ENCODE measurements around the gene WNK2.

The WNK2 gene

DNA sequence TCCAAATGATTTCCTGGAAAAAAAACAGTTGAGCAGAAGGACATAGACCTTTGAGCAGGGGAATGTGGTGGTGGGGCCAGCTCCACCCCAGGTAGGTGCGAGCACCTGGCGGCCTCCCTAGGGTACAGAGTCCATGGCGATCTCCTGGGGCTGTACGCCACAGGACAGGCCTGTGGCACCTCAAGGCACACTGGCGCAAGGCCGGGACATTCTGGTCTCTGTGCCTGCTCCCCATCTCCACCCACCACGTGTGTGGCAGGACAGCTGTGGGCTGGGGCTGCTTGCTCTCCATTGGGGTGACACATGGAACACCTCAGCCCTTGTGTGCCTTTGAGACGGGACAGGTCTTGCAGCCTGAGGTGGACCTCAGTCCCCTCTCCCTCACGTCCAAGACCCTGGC, 25.2 kb downstream of the WNK2 start:
- H3K27me3 Mint-ChIP-seq, result no peaks in the 10 kb centered on the region
- H3K4me1 Mint-ChIP-seq (ENCODE audit: low read depth), result peaks cover 4% of the 10 kb centered on the region
- DNase-seq, result no peak
- H3K4me3 Mint-ChIP-seq, result no peak overlapping the region
- peaks cover 5% of the 10 kb centered on the region for H3K9me3 Mint-ChIP-seq
- H3K27ac Mint-ChIP-seq, result no peak overlapping the region
- H3K36me3 Mint-ChIP-seq (ENCODE audit: low read depth), result no peaks in the 10 kb centered on the region

DNA sequence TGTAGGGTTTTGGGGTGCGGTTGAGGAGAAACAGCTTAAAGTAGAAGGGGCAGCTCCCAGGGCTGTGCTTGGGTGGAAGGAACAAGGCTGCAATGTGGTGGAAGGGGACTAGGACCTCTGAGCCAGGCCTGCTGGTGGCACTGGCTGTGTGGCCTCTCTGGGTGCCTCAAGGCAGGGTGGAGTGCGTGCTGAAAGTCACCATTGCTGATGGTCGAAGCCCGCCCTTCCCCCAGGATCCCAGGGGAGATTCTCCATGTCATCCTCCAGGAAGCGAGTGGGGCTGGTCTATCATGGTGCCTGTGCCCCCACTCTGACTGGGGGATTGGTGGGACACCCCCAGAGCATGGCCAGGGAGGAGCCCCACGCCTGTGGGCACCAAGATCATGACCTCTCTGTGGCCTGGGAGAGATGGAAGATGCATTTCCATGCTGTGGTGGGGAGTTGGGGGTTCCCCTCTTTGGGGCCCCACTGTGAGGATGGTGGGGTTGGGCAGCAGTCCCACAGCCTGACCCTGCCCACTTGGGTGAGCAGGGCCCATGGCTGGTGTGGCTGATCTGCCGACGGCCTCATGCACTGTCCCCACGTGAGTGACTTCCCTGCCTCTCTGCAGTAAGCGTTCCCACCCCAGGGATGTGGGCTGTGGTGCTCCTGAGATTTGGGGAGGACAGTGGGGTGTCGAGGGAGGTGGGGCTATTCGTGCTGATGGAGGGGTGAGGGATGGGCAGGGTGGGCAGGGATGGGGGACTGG, 25.8 kb downstream of the WNK2 start:
- Mint-ChIP-seq H3K9me3 (peaks cover 5% of the 10 kb centered on the region), H3K27ac (no peak overlapping the region), H3K27me3 (no peaks in the 10 kb centered on the region), H3K4me1 (ENCODE audit: low read depth) (peaks cover 3% of the 10 kb centered on the region), H3K4me3 (no peak overlapping the region), H3K36me3 (ENCODE audit: low read depth) (no peaks in the 10 kb centered on the region)
- DNase-seq, result no peak

DNA sequence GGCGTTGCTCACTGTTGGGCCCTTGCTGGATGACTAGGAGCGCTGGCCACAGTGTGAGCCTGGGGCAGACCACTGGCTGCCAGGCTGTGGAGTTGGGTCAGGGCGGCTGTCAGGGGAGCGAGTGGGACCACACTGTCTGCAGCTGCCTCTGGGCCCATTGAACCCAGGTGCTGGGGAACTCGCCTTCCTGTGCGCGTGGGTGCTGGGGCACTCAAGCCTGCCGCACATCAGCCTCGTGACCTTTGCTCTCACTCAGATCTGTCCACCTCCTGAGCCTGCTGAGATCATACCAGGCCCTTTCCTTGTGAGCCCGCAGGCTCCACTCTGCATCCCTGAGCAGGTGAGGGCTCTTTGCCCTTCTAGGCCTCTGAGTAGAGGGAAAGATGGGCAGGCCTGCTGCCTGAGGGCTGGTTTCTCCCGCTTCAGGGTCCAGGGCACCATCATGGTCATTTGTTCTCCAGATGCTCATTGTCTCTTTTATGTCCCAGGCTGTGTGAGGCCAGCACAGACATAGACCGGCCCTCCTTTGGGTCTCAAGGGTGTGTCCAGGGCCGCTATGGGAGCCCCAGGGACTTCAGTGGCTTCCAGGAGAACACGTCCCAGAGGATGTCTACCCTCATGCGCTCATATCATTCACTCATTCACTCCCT, 26.5 kb downstream of the WNK2 start:
- Mint-ChIP-seq H3K4me3 (no peak overlapping the region), H3K27ac (no peak overlapping the region), H3K27me3 (no peaks in the 10 kb centered on the region), H3K36me3 (ENCODE audit: low read depth) (no peaks in the 10 kb centered on the region), H3K9me3 (peaks cover 7% of the 10 kb centered on the region), H3K4me1 (ENCODE audit: low read depth) (no peaks in the 10 kb centered on the region)
- DNase-seq, result no peak

DNA sequence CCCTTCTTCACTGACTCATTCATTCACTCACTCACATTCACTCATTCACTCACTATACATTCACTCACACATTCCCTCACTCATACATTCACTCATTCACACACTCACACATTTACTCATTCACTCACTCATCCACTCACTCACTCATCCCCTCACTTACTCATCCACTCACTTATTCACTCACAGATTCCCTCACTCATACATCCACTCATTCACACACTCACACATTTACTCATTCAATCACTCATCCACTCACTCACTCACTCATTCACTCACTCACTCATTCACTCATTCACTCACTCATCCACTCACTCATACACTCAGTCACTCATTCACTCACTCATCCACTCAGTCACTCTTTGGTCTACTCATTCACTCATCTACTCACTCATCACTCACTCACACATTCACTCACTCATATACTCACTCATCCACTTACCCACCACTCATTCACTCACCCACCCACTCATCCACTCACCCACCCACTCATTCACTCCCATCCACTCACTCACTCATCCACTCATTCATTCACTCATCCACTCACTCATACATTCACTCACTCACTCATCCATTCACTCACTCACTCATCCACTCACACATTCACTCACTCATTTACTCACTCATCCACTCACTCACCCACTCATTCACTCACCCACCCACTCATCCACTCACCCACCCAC, 27.2 kb downstream of the WNK2 start:
- no peak for DNase-seq
- Mint-ChIP-seq H3K36me3 (ENCODE audit: low read depth) (no peaks in the 10 kb centered on the region), H3K9me3 (peaks cover 11% of the 10 kb centered on the region), H3K27me3 (no peaks in the 10 kb centered on the region), H3K4me1 (ENCODE audit: low read depth) (no peaks in the 10 kb centered on the region), H3K27ac (no peak overlapping the region), H3K4me3 (no peak overlapping the region)

DNA sequence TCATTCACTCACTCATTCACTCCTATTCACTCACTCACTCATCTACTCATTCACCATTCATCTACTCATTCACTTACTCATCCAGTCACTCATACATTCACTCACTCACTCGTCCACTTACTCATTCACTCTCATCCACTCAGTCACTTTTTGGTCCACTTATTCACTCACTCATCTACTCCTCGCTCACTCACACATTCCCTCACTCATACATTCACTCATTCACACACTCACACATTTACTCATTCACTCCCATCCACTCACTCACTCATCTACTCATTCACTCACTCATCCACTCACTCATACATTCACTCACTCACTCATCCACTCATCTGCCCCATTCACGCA, 27.7 kb downstream of the WNK2 start:
- no peak overlapping the region for H3K27ac Mint-ChIP-seq
- no peaks in the 10 kb centered on the region for H3K36me3 Mint-ChIP-seq (ENCODE audit: low read depth)
- H3K4me3 Mint-ChIP-seq, result no peak overlapping the region
- H3K4me1 Mint-ChIP-seq (ENCODE audit: low read depth), result no peaks in the 10 kb centered on the region
- no peaks in the 10 kb centered on the region for H3K27me3 Mint-ChIP-seq
- no peak for DNase-seq
- peaks cover 11% of the 10 kb centered on the region for H3K9me3 Mint-ChIP-seq

DNA sequence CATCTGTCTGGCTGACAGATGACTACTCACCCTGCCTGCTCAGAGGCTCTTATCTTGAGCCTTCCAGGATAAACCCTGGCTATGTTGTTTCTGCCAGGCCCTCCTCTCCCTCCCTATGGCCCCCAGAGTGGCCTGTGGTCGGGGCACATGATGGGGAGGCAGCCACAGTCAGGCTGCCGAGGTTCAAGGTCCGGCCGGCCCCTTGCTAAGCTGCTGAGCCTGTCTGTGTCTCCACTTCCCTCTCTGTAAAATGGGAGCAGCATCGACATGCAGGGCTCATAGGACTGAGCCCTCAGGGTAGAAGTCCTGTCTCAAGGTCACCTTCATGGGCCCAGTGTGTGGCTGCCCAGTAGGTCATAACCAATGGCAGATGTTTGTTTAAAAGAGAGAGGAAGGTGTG, 28.5 kb downstream of the WNK2 start:
- H3K27ac Mint-ChIP-seq, result no peak overlapping the region

DNA sequence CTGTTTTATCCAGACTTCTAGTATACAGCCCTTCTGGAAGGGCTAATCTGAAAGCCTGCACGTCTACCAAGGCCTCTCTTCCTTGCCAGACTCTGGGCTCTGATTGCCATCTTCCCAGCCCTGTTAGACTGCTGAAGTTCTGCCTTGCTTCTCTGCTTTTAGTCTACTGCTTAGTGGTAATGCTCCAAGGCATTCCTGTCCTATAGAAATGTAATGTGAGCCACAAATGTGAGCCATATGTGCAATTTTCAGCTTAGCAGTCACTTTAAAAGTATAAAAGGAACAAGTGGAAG, 32.1 kb downstream of the WNK2 start:
- no peak overlapping the region for H3K4me3 Mint-ChIP-seq
- no peaks in the 10 kb centered on the region for H3K27me3 Mint-ChIP-seq
- DNase-seq, result no peak
- no peak overlapping the region for H3K27ac Mint-ChIP-seq
- no peaks in the 10 kb centered on the region for H3K4me1 Mint-ChIP-seq (ENCODE audit: low read depth)
- no peaks in the 10 kb centered on the region for H3K36me3 Mint-ChIP-seq (ENCODE audit: low read depth)
- peaks cover 6% of the 10 kb centered on the region for H3K9me3 Mint-ChIP-seq

More for the DNA sequence above, 28.5 kb downstream of the WNK2 start:
- no peak for DNase-seq
- Mint-ChIP-seq H3K4me3 (no peak overlapping the region), H3K36me3 (ENCODE audit: low read depth) (no peaks in the 10 kb centered on the region), H3K27me3 (no peaks in the 10 kb centered on the region), H3K9me3 (peaks cover 11% of the 10 kb centered on the region), H3K4me1 (ENCODE audit: low read depth) (no peaks in the 10 kb centered on the region)

DNA sequence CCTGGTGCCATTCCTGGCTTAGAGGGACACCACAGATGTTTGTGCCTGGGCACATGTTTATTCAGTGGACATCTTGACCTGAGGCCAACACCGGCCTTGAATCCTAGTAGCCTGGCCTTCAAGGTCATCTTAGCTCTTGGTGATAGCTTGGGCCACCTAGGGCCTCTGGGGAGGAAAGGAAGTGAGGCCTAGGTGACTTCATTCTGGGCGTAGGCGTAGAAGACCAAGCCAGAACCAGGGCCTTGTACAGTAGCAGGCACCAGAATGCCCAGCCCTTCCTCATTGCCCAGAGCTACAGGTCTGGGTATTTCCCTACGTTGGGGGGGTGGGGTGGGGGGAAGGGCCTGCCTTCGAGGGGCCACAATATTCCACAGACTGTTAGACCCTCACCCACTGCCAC, 33.8 kb downstream of the WNK2 start:
- DNase-seq, result no peak
- Mint-ChIP-seq H3K4me1 (ENCODE audit: low read depth) (no peaks in the 10 kb centered on the region), H3K9me3 (peaks cover 6% of the 10 kb centered on the region), H3K4me3 (no peak overlapping the region), H3K27ac (no peak overlapping the region), H3K36me3 (ENCODE audit: low read depth) (no peaks in the 10 kb centered on the region), H3K27me3 (no peaks in the 10 kb centered on the region)

DNA sequence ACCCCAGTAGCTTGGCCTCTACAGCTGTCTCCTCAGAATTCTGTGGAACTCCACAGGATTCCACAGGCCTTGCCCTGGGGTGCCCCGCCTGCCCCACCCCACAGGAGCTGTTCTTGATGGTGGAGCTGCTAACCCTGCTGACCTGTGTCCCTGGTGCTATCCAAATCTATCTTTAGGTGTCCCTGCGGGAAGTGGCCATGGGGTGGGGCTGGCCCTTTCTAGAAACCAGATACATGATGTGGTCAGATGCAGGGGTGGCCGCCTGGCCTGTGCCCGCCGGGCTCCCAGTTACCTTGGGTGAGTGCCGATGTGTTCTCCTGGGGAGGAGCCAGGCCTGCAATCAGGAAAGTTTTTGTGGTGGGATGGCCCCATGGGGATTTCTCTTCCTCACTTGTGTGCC, 34.2 kb downstream of the WNK2 start:
- H3K27me3 Mint-ChIP-seq, result no peaks in the 10 kb centered on the region
- peaks cover 6% of the 10 kb centered on the region for H3K9me3 Mint-ChIP-seq
- H3K4me3 Mint-ChIP-seq, result no peak overlapping the region
- H3K36me3 Mint-ChIP-seq (ENCODE audit: low read depth), result no peaks in the 10 kb centered on the region
- no peaks in the 10 kb centered on the region for H3K4me1 Mint-ChIP-seq (ENCODE audit: low read depth)
- no peak for DNase-seq
- no peak overlapping the region for H3K27ac Mint-ChIP-seq

DNA sequence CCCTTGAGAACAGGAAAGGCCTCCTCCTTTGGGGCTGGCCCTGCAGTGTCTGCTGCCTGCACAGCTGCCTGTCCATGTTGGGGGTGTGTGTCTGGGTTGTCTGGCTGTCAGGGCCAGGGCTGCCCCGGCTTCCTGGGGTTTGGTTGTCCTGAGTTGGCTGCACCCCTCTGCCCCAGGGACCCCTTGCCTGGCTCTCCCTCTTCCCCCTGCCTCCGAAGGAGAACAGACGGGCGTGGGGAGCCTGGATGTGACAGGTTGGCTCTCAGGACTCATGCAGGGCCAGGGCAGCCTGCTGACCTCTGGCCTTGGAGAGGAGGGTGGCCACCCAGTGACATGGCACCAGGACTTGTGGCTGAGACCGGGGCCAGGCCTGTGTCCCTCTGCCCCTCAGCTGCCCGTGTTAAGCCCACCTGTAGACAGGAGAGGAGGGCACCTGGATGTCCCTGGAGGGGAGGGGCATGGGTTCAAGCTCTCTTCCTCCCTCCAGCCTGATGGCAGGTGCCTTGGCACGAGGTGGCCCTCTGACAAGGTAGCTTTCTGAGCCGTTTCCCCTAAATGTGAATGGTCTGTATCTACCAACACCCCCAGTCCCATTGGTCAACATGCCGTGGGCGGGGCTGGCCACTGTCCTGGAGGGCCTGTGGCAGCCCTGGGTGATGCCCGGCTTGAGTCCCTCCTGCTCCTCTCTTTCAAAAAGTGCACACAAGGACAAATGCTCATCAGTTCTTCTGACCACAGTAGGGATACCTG, 34.9 kb downstream of the WNK2 start:
- Mint-ChIP-seq H3K27ac (no peak overlapping the region), H3K4me3 (no peak overlapping the region), H3K36me3 (ENCODE audit: low read depth) (no peaks in the 10 kb centered on the region), H3K4me1 (ENCODE audit: low read depth) (no peaks in the 10 kb centered on the region), H3K27me3 (no peaks in the 10 kb centered on the region), H3K9me3 (peaks cover 6% of the 10 kb centered on the region)
- no peak for DNase-seq

DNA sequence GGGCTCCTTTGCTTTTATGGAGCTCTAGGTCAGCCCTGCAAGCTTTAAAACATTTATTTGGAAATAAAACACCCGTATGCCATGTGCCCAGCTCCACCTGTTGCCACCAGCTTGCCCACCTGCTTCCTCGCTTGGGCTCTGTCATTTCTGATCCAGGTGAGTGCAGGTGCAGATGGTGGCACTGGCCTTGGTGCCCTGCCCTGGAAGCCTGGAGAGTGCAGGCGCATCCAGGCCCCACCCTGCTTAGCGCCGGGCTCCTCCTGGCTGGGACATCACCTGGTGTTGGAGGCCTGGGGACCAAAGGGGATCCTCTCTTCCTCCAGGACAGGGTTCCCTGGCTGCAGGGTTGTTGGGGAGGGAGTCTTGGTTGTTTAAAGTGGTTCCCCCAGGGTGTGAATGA, 35.8 kb downstream of the WNK2 start:
- Mint-ChIP-seq H3K4me3 (no peak overlapping the region), H3K36me3 (ENCODE audit: low read depth) (no peaks in the 10 kb centered on the region), H3K27me3 (no peaks in the 10 kb centered on the region), H3K9me3 (peaks cover 6% of the 10 kb centered on the region), H3K4me1 (ENCODE audit: low read depth) (no peaks in the 10 kb centered on the region), H3K27ac (no peak overlapping the region)
- DNase-seq, result no peak

DNA sequence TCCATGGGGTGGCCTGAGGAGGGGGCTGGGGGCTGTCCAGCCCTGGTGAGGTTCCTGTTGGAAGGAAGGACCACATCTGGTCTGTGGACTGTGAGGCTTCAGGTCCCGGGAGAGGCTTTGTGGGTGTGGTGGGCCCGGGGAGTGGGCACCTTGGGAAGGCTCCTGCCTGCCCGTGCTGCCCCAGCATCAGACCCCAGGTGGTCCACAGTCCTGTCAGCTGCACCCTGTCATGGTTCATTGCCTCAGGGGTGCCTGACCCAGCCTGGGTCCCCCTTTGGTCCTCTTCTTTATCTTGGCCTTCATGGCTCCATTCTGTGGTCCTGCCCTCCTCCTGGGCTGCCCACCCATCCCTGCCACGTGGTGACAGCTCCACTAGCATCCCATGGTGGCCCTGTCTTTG, 36.7 kb downstream of the WNK2 start:
- peaks cover 3% of the 10 kb centered on the region for H3K4me1 Mint-ChIP-seq (ENCODE audit: low read depth)
- no peak overlapping the region for H3K4me3 Mint-ChIP-seq
- H3K9me3 Mint-ChIP-seq, result peaks cover 2% of the 10 kb centered on the region
- no peak for DNase-seq
- H3K36me3 Mint-ChIP-seq (ENCODE audit: low read depth), result no peaks in the 10 kb centered on the region
- no peak overlapping the region for H3K27ac Mint-ChIP-seq
- no peaks in the 10 kb centered on the region for H3K27me3 Mint-ChIP-seq

DNA sequence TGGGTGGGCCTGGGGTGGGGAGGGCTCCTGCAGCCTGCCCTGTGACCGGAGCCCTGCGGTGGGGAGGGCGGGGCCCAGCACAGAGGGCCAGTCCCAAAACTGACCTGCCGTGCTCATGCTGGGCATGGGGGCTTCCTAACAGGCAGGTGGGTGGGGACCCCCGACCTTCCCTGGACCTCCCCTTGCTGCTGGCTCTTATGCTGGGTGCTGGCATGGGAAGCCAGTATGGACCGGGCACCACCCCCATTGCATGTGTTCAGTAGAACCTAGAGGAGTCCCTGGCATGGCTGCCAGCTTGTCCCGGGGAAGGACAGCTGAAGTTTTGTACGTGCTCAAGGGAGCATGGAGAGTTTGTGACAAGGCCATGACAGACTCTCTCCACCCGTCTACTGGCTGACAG, 37.1 kb downstream of the WNK2 start:
- Mint-ChIP-seq H3K27me3 (no peaks in the 10 kb centered on the region), H3K4me3 (no peak overlapping the region), H3K27ac (no peak overlapping the region), H3K4me1 (ENCODE audit: low read depth) (peaks cover 5% of the 10 kb centered on the region), H3K9me3 (no peaks in the 10 kb centered on the region), H3K36me3 (ENCODE audit: low read depth) (no peaks in the 10 kb centered on the region)
- DNase-seq, result no peak

DNA sequence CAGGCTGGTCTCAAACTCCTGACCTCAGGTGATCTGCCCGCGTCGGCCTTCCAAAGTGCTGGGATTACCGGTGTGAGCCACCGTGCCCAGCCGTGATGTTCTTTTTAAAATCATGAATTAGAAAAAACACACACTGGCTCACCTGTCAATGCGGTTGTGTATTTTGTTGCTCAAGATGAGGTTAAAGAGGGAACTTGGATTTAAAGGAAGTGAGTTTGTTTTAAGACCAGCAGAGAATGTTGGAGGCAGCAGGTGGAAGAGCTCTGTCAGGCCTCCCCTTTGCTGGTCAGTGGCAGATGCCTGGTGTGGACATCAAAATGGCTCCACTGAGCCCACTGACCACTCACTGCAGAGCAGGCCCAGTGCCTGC, 38.9 kb downstream of the WNK2 start:
- Mint-ChIP-seq H3K27ac (no peak overlapping the region), H3K36me3 (ENCODE audit: low read depth) (no peaks in the 10 kb centered on the region), H3K4me1 (ENCODE audit: low read depth) (peaks cover 5% of the 10 kb centered on the region), H3K4me3 (no peak overlapping the region), H3K27me3 (no peaks in the 10 kb centered on the region), H3K9me3 (no peaks in the 10 kb centered on the region)
- DNase-seq, result no peak

All from activated T-cell treated with anti-CD3 and anti-CD28 coated beads, Interleukin-2, amount 50 U/mL, for 24 hours (primary cell).